Gastroesophageal sphincter (tissue), 4 donors: Measurements from ENCODE around the gene SHOC2. TPM values are rescaled to one million over a fixed set of nuclear protein-coding genes. Genes with fewer than 3 reads are reported as not detected.

ENCODE experiments used
- ATAC-seq: fragments of 150-250 bp; one replicate; pipeline ENCODE4 v1.9.1; 2016; ENCODE audit warnings: mild to moderate bottlenecking, moderate library complexity
- H3K27ac ChIP-seq, 4 donors: fragments of 200-600 bp; sonication (generic) in 3 of 4; 1 replicate in 3 of 4; 2 replicates in 1 of 4; pipeline ENCODE4 v1.5.1; 2016 to 2019
- H3K27me3 ChIP-seq: fragments of 200-600 bp; sonication (generic); one replicate; pipeline ENCODE4 v1.5.1; 2019
- H3K36me3 ChIP-seq, 2 donors: fragments of 200-600 bp; sonication (generic); one replicate each; pipeline ENCODE4 v1.5.1; 2019; ENCODE audit warnings: control low read depth in 1 of 2
- H3K4me1 ChIP-seq, 3 donors: fragments of 200-600 bp; sonication (generic); 1 replicate in 2 of 3; 2 replicates in 1 of 3; pipeline ENCODE4 v1.5.1; 2016 to 2019; ENCODE audit warnings: control low read depth in 2 of 3
- H3K4me3 ChIP-seq, 2 donors: fragments of 200-600 bp; sonication (generic); one replicate each; pipeline ENCODE4 v1.5.1; 2019; ENCODE audit warnings: mild to moderate bottlenecking in 1 of 2, moderate library complexity in 1 of 2
- H3K9me3 ChIP-seq, 3 donors: fragments of 200-600 bp; sonication (generic); one replicate each; pipeline ENCODE4 v1.5.1; 2017 to 2019; ENCODE audit warnings: control low read depth in 2 of 3
- EP300 ChIP-seq: sonication (generic); formaldehyde crosslinking; IDR thresholded peaks from one replicate; pipeline ENCODE4 v1.6.1; 2017; ENCODE audit warnings: antibody characterized with exemption, mild to moderate bottlenecking
- POLR2A ChIP-seq, 2 donors: fragments of 450-650 bp; IDR thresholded peaks; one replicate each; pipeline ENCODE4 v1.6.1; 2017; ENCODE audit warnings: antibody characterized with exemption in 2 of 2, mild to moderate bottlenecking in 2 of 2, moderate library complexity in 1 of 2
- POLR2AphosphoS5 ChIP-seq: sonication (generic); formaldehyde crosslinking; IDR thresholded peaks from one replicate; pipeline ENCODE4 v1.6.1; 2017; ENCODE audit warnings: antibody characterized with exemption
- WGBS, 2 donors: methylation state at CpG; one replicate each; pipeline ENCODE4 v1.1.5; 2018; ENCODE audit warnings: low coverage in 1 of 2; 5-methylcytosine and 5-hydroxymethylcytosine counted together
- total RNA-seq, 4 donors: library from RNA; depleted of rRNA; stranded (reverse); fragments of >200 nt; gene quantifications; one replicate each; pipeline ENCODE4 v1.1.0, GENCODE V29; 2016
- TF ChIP-seq, protein P1 (sequence below), 4 experiments: fragments of 200-600 bp in 2 of 4; fragments of 450-650 bp in 2 of 4; sonication (generic) in 1 of 4; IDR thresholded peaks; one replicate each; pipeline ENCODE4 v1.5.1; 2017 to 2019; ENCODE audit warnings: antibody characterized with exemption in 4 of 4, mild to moderate bottlenecking in 2 of 4, moderate library complexity in 2 of 4

SHOC2 gene
- total RNA-seq, 4 donors from 2014 or later = 50.5 to 66.0 (median 58.4) TPM

DNA sequence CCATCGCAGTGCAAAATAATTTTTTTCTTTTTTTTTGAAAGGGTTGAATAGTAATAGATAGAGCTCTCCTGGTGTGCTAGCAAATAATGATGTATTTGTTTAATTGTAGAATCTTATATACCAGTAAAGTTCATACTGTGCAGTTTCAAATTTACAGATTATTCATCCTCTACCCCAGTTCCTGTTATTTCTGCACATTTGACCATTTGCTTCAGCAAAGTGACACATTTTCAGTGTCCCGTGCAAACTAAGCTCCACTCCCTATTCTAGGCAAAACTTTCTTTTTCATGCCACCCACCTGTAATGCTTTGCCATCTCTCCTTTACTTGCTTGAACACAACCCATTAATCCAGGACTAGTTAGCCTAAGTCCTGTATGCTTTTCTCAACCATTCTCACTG, 43.0 kb downstream of the SHOC2 start:
- no peak overlapping the region for H3K4me3 ChIP-seq
- H3K27ac ChIP-seq = no peak overlapping the region
- H3K9me3 ChIP-seq = no peaks in the 10 kb centered on the region
- WGBS, 2 donors = 79 to 96% methylated on average over 2 of the region's 2 CpGs
- TF ChIP-seq POLR2AphosphoS5 (no peak), EP300 (no peak), POLR2A (IDR thresholded peaks at IDR 0.05) (no peak)
- TF ChIP-seq, protein P1, sequence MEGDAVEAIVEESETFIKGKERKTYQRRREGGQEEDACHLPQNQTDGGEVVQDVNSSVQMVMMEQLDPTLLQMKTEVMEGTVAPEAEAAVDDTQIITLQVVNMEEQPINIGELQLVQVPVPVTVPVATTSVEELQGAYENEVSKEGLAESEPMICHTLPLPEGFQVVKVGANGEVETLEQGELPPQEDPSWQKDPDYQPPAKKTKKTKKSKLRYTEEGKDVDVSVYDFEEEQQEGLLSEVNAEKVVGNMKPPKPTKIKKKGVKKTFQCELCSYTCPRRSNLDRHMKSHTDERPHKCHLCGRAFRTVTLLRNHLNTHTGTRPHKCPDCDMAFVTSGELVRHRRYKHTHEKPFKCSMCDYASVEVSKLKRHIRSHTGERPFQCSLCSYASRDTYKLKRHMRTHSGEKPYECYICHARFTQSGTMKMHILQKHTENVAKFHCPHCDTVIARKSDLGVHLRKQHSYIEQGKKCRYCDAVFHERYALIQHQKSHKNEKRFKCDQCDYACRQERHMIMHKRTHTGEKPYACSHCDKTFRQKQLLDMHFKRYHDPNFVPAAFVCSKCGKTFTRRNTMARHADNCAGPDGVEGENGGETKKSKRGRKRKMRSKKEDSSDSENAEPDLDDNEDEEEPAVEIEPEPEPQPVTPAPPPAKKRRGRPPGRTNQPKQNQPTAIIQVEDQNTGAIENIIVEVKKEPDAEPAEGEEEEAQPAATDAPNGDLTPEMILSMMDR (IDR thresholded peaks at IDR 0.05) = no peak
- no peaks in the 10 kb centered on the region for H3K36me3 ChIP-seq
- no peaks in the 10 kb centered on the region for H3K27me3 ChIP-seq
- ATAC-seq = no peak
- peaks cover 8 to 80% (median 10%) of the 10 kb centered on the region in 3 donors for H3K4me1 ChIP-seq

- Histone ChIP-seq H3K4me3 (no peak overlapping the region), H3K36me3 (no peaks in the 10 kb centered on the region), H3K4me1 (peaks cover 8 to 75% (median 10%) of the 10 kb centered on the region in 3 donors), H3K27ac (no peak overlapping the region), H3K27me3 (no peaks in the 10 kb centered on the region), H3K9me3 (no peaks in the 10 kb centered on the region)
- ATAC-seq = no peak
- TF ChIP-seq, protein P1 (IDR thresholded peaks at IDR 0.05) = no peak
- TF ChIP-seq POLR2AphosphoS5 (no peak), POLR2A (IDR thresholded peaks at IDR 0.05) (no peak), EP300 (no peak)
- 27 to 64% methylated on average over 2 of the region's 2 CpGs for WGBS, 2 donors
Observed at GRCh38 chr10:110963162-110963561, 43.8 kb downstream of the SHOC2 start.

DNA sequence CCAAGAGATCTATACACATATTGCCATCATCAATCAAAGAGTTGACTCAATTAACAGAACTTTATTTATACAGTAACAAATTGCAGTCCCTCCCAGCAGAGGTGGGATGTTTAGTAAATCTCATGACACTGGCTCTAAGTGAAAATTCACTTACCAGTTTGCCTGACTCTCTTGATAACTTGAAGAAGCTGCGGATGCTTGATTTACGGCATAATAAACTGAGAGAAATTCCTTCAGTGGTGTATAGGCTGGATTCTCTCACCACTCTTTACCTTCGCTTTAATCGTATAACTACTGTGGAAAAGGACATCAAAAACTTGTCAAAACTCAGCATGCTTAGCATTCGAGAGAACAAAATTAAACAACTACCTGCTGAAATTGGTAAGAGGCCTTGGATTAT, 45.3 kb downstream of the SHOC2 start:
- H3K27me3 ChIP-seq = no peaks in the 10 kb centered on the region
- no peaks in the 10 kb centered on the region for H3K9me3 ChIP-seq
- TF ChIP-seq POLR2A (IDR thresholded peaks at IDR 0.05) (no peak), EP300 (no peak), POLR2AphosphoS5 (no peak)
- TF ChIP-seq, protein P1 (IDR thresholded peaks at IDR 0.05) = no peak
- H3K36me3 ChIP-seq = no peaks in the 10 kb centered on the region
- no peak for ATAC-seq
- no peak overlapping the region for H3K4me3 ChIP-seq
- H3K4me1 ChIP-seq = peaks cover 2 to 61% (median 3%) of the 10 kb centered on the region in 3 donors
- H3K27ac ChIP-seq = no peak overlapping the region
- WGBS, 2 donors = 92 to 98% methylated on average over 5 of the region's 5 CpGs

- ATAC-seq = no peak
- TF ChIP-seq EP300 = no peak
- TF ChIP-seq POLR2A (IDR thresholded peaks at IDR 0.05) = no peak
- TF ChIP-seq, protein P1 (IDR thresholded peaks at IDR 0.05) = no peak
- no peak for TF ChIP-seq POLR2AphosphoS5
- no peak overlapping the region for H3K27ac ChIP-seq
- H3K36me3 ChIP-seq = no peaks in the 10 kb centered on the region
- H3K27me3 ChIP-seq = no peaks in the 10 kb centered on the region
- peaks cover 2 to 56% (median 2%) of the 10 kb centered on the region in 3 donors for H3K4me1 ChIP-seq
- H3K4me3 ChIP-seq = no peak overlapping the region
- H3K9me3 ChIP-seq = no peaks in the 10 kb centered on the region
Observed at GRCh38 chr10:110965216-110965615, 45.8 kb downstream of the SHOC2 start.

- Histone ChIP-seq H3K9me3 (no peaks in the 10 kb centered on the region), H3K27me3 (no peaks in the 10 kb centered on the region), H3K4me1 (peaks cover 2 to 47% (median 2%) of the 10 kb centered on the region in 3 donors), H3K36me3 (no peaks in the 10 kb centered on the region), H3K4me3 (no peak overlapping the region), H3K27ac (no peak overlapping the region)
- ATAC-seq = no peak
- TF ChIP-seq EP300 = no peak
- TF ChIP-seq POLR2AphosphoS5 = no peak
- TF ChIP-seq, protein P1 (IDR thresholded peaks at IDR 0.05) = no peak
- TF ChIP-seq POLR2A (IDR thresholded peaks at IDR 0.05) = no peak
- WGBS, 2 donors = 75 to 83% methylated on average over 1 of the region's 1 CpG
Observed at GRCh38 chr10:110966146-110966545, 46.7 kb downstream of the SHOC2 start.
